IMR-90 (cell line): ENCODE results near the gene MRPL21. TPM values are rescaled to one million over a fixed set of nuclear protein-coding genes. Genes with fewer than 3 reads are reported as not detected.

Experiments used
- ATAC-seq: fragments of 200-7000 bp; cut with Tn5 transposase; 2 replicates; pipeline ENCODE4 v1.9.1; 2020; ENCODE audit warnings: low read depth, mild to moderate bottlenecking, moderate library complexity
- BruUV-seq: library from RNA; stranded (reverse); fragments of 400-500 nt; replicated peaks from 2 replicates; lab custom pipeline; 2021; lab: Mats Ljungman, UMichigan
- CTCF ChIA-PET: fragments of 300-600 bp; formaldehyde crosslinking; extraction: SDS; loops from one replicate; lab custom pipeline; 2021; ENCODE audit warnings: antibody characterized with exemption; lab: Yijun Ruan, JAX
- POLR2A ChIA-PET: fragments of 300-600 bp; sonication (Branson Sonifier 250); formaldehyde crosslinking; loops from one replicate; lab custom pipeline; 2022; ENCODE audit warnings: antibody characterized with exemption; ENCODE audit not compliant: unreplicated experiment; lab: Charles Lee
- DNase-seq: peaks from one replicate; pipeline ENCODE4 v3.0.0; 2013
- H2AFZ ChIP-seq: replicated peaks from 2 replicates; pipeline ENCODE3; 2013; ENCODE audit warnings: low read length, mild to moderate bottlenecking; ENCODE audit not compliant: poor library complexity
- H2AK5ac ChIP-seq: 2 replicates; pipeline ENCODE4 v1.6.1; 2013; ENCODE audit warnings: low read depth, low read length, inconsistent platforms
- H2AK9ac ChIP-seq: replicated peaks from 2 replicates; pipeline ENCODE3; 2013; ENCODE audit warnings: mild to moderate bottlenecking, low read depth, low read length, moderate library complexity; ENCODE audit not compliant: poor library complexity
- H2BK120ac ChIP-seq: 2 replicates; pipeline ENCODE4 v1.6.1; 2013; ENCODE audit warnings: low read depth, low read length, inconsistent platforms
- H2BK15ac ChIP-seq: 3 replicates; pipeline ENCODE4 v1.6.1; 2013; ENCODE audit warnings: low read depth, low read length, inconsistent platforms
- H2BK20ac ChIP-seq: 2 replicates; pipeline ENCODE4 v1.6.1; 2013; ENCODE audit warnings: low read depth, mild to moderate bottlenecking, inconsistent platforms, low read length, moderate library complexity
- H2BK5ac ChIP-seq: 2 replicates; pipeline ENCODE4 v1.6.1; 2013; ENCODE audit warnings: mild to moderate bottlenecking, low read depth, low read length, inconsistent platforms; ENCODE audit not compliant: poor library complexity, severe bottlenecking
- H3K14ac ChIP-seq: replicated peaks from 2 replicates; pipeline ENCODE4 v1.6.1; 2013; ENCODE audit warnings: low read depth, low read length, inconsistent platforms
- H3K18ac ChIP-seq: 2 replicates; pipeline ENCODE4 v1.6.1; 2013; ENCODE audit warnings: low read depth, low read length, control low read depth
- H3K23ac ChIP-seq: 2 replicates; pipeline ENCODE4 v1.6.1; 2013; ENCODE audit warnings: low read depth, low read length, inconsistent platforms
- H3K27ac ChIP-seq: 2 replicates; pipeline ENCODE4 v1.5.1; 2013; ENCODE audit warnings: mild to moderate bottlenecking, control low read depth, low read length; ENCODE audit not compliant: insufficient read depth
- H3K27me3 ChIP-seq: 2 replicates; pipeline ENCODE4 v1.6.1; 2013; ENCODE audit warnings: low read length; ENCODE audit not compliant: control insufficient read depth, insufficient read depth
- H3K36me3 ChIP-seq: 2 replicates; pipeline ENCODE4 v1.6.1; 2013; ENCODE audit warnings: low read length, mixed read lengths; ENCODE audit not compliant: control insufficient read depth, insufficient read depth
- H3K4ac ChIP-seq: 2 replicates; pipeline ENCODE4 v1.6.1; 2013; ENCODE audit warnings: low read depth, low read length, inconsistent platforms
- H3K4me1 ChIP-seq: 2 replicates; pipeline ENCODE4 v1.6.1; 2013; ENCODE audit warnings: low read length, mixed read lengths; ENCODE audit not compliant: control insufficient read depth, insufficient read depth
- H3K4me2 ChIP-seq: 2 replicates; pipeline ENCODE4 v1.6.1; 2013; ENCODE audit warnings: low read depth, mild to moderate bottlenecking, control low read depth, low read length, moderate library complexity
- H3K4me3 ChIP-seq: 2 replicates; pipeline ENCODE4 v1.5.1; 2013; ENCODE audit warnings: low read depth, mild to moderate bottlenecking, control low read depth, low read length, moderate library complexity; ENCODE audit not compliant: insufficient read depth
- H3K56ac ChIP-seq: 2 replicates; pipeline ENCODE4 v1.6.1; 2013; ENCODE audit warnings: low read length, inconsistent platforms; ENCODE audit not compliant: insufficient read depth; ENCODE audit errors: extremely low read depth
- H3K79me1 ChIP-seq, 2 experiments: 2 replicates each; pipeline ENCODE4 v1.6.1; 2013; ENCODE audit warnings: low read length in 2 of 2, inconsistent platforms in 1 of 2, low read depth in 1 of 2
- H3K9ac ChIP-seq: 2 replicates; pipeline ENCODE4 v1.6.1; 2013; ENCODE audit warnings: low read depth, low read length, control low read depth
- H3K9me1 ChIP-seq: 2 replicates; pipeline ENCODE4 v1.6.1; 2013; ENCODE audit warnings: low read length, inconsistent platforms; ENCODE audit not compliant: insufficient read depth
- H3K9me3 ChIP-seq: 2 replicates; pipeline ENCODE4 v1.6.1; 2013; ENCODE audit warnings: low read length; ENCODE audit not compliant: control insufficient read depth, insufficient read depth
- H4K20me1 ChIP-seq: 2 replicates; pipeline ENCODE4 v1.6.1; 2013; ENCODE audit warnings: low read length, inconsistent platforms; ENCODE audit not compliant: insufficient read depth
- H4K5ac ChIP-seq: 2 replicates; pipeline ENCODE4 v1.6.1; 2013; ENCODE audit warnings: mild to moderate bottlenecking, low read depth, low read length, control low read depth
- H4K8ac ChIP-seq, 2 experiments: 2 replicates each; pipeline ENCODE4 v1.6.1; 2013; ENCODE audit warnings: low read depth in 2 of 2, low read length in 2 of 2, control low read depth in 1 of 2, inconsistent platforms in 1 of 2
- H4K91ac ChIP-seq: 2 replicates; pipeline ENCODE4 v1.6.1; 2013; ENCODE audit warnings: low read depth, low read length, inconsistent platforms; ENCODE audit not compliant: insufficient read depth
- BHLHE40 ChIP-seq: fragments of 150-350 bp; IDR thresholded peaks from 2 replicates; pipeline ENCODE4 v1.6.1; 2016; ENCODE audit warnings: mild to moderate bottlenecking, low read depth, low read length
- CEBPB ChIP-seq: IDR thresholded peaks from 2 replicates; pipeline ENCODE4 v1.6.1; 2012; ENCODE audit warnings: low read depth, low read length, improper control_type of control experiment
- CHD1 ChIP-seq: IDR thresholded peaks from 2 replicates; pipeline ENCODE4 v1.6.1; 2012; ENCODE audit warnings: low read depth, low read length, improper control_type of control experiment
- FOS ChIP-seq: fragments of 150-350 bp; IDR thresholded peaks from 2 replicates; pipeline ENCODE4 v1.6.1; 2016; ENCODE audit warnings: low read depth, low read length
- MAFK ChIP-seq: IDR thresholded peaks from 2 replicates; pipeline ENCODE4 v1.6.1; 2012; ENCODE audit warnings: low read depth, low read length, improper control_type of control experiment
- MAZ ChIP-seq: IDR thresholded peaks from 2 replicates; pipeline ENCODE4 v1.6.1; 2012; ENCODE audit warnings: low read depth, mild to moderate bottlenecking, low read length, improper control_type of control experiment, moderate library complexity, borderline replicate concordance
- MXI1 ChIP-seq: IDR thresholded peaks from 2 replicates; pipeline ENCODE4 v1.6.1; 2012; ENCODE audit warnings: low read depth, mild to moderate bottlenecking, low read length, moderate library complexity, borderline replicate concordance
- NFE2L2 ChIP-seq: fragments of 150-350 bp; IDR thresholded peaks from 2 replicates; pipeline ENCODE4 v1.6.1; 2016; ENCODE audit warnings: low read depth, mild to moderate bottlenecking, low read length
- POLR2A ChIP-seq: IDR thresholded peaks from 2 replicates; pipeline ENCODE4 v1.6.1; 2012; ENCODE audit warnings: mild to moderate bottlenecking, low read depth, low read length
- RAD21 ChIP-seq: IDR thresholded peaks from 2 replicates; pipeline ENCODE4 v1.6.1; 2012; ENCODE audit warnings: low read length, improper control_type of control experiment
- RCOR1 ChIP-seq: IDR thresholded peaks from 2 replicates; pipeline ENCODE4 v1.6.1; 2012; ENCODE audit warnings: mild to moderate bottlenecking, low read length, improper control_type of control experiment; ENCODE audit not compliant: insufficient replicate concordance
- RFX5 ChIP-seq: IDR thresholded peaks from 2 replicates; pipeline ENCODE4 v1.8.0; 2012; ENCODE audit warnings: low read depth, mild to moderate bottlenecking, low read length, moderate library complexity
- WGBS, 2 experiments: methylation state at CpG; one replicate each; pipeline versions ENCODE4 v1.1.5 to v1.1.7; 2013; ENCODE audit warnings: missing lambda C conversion rate in 2 of 2; ENCODE audit not compliant: insufficient read length in 1 of 2; ENCODE audit errors: extremely low coverage in 2 of 2; 5-methylcytosine and 5-hydroxymethylcytosine counted together
- dilution Hi-C: fragments of 300-500 bp; cut with HindIII; formaldehyde crosslinking; loops from one replicate; pipeline ENCODE4 v1.14.3; 2018; ENCODE audit warnings: low sequenced_read_pairs; ENCODE audit not compliant: unreplicated experiment
- in situ Hi-C: fragments of 300-500 bp; cut with MboI; formaldehyde crosslinking; loops from 3 replicates; pipeline ENCODE4 v1.14.3; 2019; ENCODE audit warnings: low sequenced_read_pairs, inconsistent platforms, mixed read lengths
- intact Hi-C: fragments of 100-400 bp; cut with micrococcal nuclease; formaldehyde crosslinking; loops from 2 replicates; pipeline ENCODE4 v1.10.0; 2022
- polyA plus RNA-seq, 3 experiments: library from polyadenylated mRNA; depleted of rRNA; stranded (reverse); fragments of >200 nt; gene quantifications; 2 replicates each; pipeline ENCODE4 v1.2.3, GENCODE V29; 2012; ENCODE audit warnings: low replicate concordance in 1 of 3
- total RNA-seq: library from RNA; depleted of rRNA; stranded (reverse); fragments of >200 nt; gene quantifications from 2 replicates; pipeline ENCODE4 v1.2.3, GENCODE V29; 2012
- TF ChIP-seq, protein P1 (sequence below): conservative IDR thresholded peaks from 2 replicates; pipeline ENCODE4 v1.5.1; 2012; ENCODE audit warnings: mild to moderate bottlenecking, low read depth, low read length, improper control_type of control experiment
- TF ChIP-seq, protein P2 (sequence below): fragments of 150-350 bp; IDR thresholded peaks from 2 replicates; pipeline ENCODE4 v1.6.1; 2017; ENCODE audit warnings: mild to moderate bottlenecking, antibody characterized with exemption, low read length, low read depth
- TF ChIP-seq, protein P3 (sequence below): fragments of 150-350 bp; IDR thresholded peaks from 2 replicates; pipeline ENCODE4 v1.6.1; 2016; ENCODE audit warnings: low read depth, mild to moderate bottlenecking, low read length, moderate library complexity, borderline replicate concordance

MRPL21 gene
- total and polyA plus RNA-seq, 2 of the 4 experiments (the other 2 are of a cell fraction) = 19.2 to 26.3 TPM

DNA sequence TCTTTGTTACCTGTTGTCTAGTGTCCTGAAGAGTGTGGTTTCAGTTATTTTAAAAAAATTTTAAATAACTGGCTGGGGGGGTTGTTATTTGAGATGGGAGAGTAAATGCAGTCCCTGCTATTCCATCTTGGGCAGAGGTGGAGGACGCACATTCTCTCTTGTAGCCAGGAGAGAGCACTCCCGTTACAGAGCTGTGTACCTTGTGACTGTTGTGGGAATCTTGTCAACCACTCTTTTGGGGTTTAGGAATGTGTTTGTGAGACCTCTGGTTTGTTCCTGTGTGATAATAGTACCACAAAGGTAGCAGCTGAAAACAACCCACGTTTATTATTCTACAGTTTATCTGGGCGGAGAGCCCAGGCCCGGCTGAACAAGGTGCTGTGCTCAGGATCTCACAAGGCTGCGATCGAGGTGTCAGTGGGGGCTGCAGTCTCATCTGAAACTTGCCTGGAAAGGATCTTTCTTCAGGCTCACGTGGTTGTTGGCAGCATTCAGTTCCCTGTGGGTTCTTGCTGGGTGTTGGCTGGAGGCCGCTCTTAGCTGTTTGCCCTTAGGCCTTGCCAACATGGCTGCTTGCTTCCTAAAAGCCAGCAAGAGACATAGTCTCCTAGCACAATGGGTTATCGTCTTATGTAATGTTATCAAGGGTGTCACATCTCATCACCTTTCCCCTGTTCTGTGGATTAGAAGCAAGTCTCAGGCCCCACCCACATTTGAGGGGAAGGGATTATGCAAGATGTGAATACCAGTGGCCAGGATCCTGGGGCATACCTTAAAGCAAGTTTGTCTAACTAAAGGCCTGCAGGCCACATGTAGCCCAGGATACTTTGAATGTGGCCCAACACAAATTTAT, 20.7 kb upstream of the MRPL21 start:
- H2AFZ ChIP-seq = no peak overlapping the region
- H4K20me1 ChIP-seq = no peaks in the 10 kb centered on the region
- no peak overlapping the region for H4K91ac ChIP-seq
- no peak overlapping the region for H2BK15ac ChIP-seq
- in situ Hi-C loops (no loop called here), intact Hi-C loops (no loop called here), dilution Hi-C loops (no loop called here)
- no peak overlapping the region for H3K23ac ChIP-seq
- BruUV-seq = no TSS peak
- H3K4me3 ChIP-seq = no peak overlapping the region
- H3K9ac ChIP-seq = no peak overlapping the region
- H3K79me1 ChIP-seq = peaks cover 9 to 12% of the 10 kb centered on the region in 2 experiments; a peak in 3 of 4 replicates
- H4K5ac ChIP-seq = no peak overlapping the region
- no peak overlapping the region for H3K18ac ChIP-seq
- H3K56ac ChIP-seq = no peak overlapping the region
- DNase-seq = no peak
- CTCF ChIA-PET = no interaction called here
- POLR2A ChIA-PET = no interaction called here
- no peak overlapping the region for H2BK20ac ChIP-seq
- peaks cover 34% of the 10 kb centered on the region for H3K36me3 ChIP-seq
- H2AK5ac ChIP-seq = no peak overlapping the region
- no peak overlapping the region for H2AK9ac ChIP-seq
- H2BK120ac ChIP-seq = no peak overlapping the region
- no peaks in the 10 kb centered on the region for H3K27me3 ChIP-seq
- H3K14ac ChIP-seq = no peak overlapping the region
- no peaks in the 10 kb centered on the region for H3K9me1 ChIP-seq
- WGBS, 2 experiments = 100% methylated on average over 2 of the region's 10 CpGs; no CpG with 5 or more reads in 1 of the 2 experiments
- H4K8ac ChIP-seq = no peak overlapping the region
- peaks cover 11% of the 10 kb centered on the region for H3K9me3 ChIP-seq
- H3K4ac ChIP-seq = no peak overlapping the region
- H3K4me2 ChIP-seq = no peak overlapping the region
- H3K27ac ChIP-seq = no peak overlapping the region
- no peak for ATAC-seq
- H2BK5ac ChIP-seq = no peak overlapping the region
- no peaks in the 10 kb centered on the region for H3K4me1 ChIP-seq
- TF ChIP-seq NFE2L2 (no peak), CHD1 (no peak), RCOR1 (no peak), POLR2A (no peak), MAZ (no peak), MAFK (no peak), MXI1 (no peak), FOS (no peak), CEBPB (no peak), BHLHE40 (no peak), RFX5 (no peak), RAD21 (no peak)
- TF ChIP-seq, protein P1, sequence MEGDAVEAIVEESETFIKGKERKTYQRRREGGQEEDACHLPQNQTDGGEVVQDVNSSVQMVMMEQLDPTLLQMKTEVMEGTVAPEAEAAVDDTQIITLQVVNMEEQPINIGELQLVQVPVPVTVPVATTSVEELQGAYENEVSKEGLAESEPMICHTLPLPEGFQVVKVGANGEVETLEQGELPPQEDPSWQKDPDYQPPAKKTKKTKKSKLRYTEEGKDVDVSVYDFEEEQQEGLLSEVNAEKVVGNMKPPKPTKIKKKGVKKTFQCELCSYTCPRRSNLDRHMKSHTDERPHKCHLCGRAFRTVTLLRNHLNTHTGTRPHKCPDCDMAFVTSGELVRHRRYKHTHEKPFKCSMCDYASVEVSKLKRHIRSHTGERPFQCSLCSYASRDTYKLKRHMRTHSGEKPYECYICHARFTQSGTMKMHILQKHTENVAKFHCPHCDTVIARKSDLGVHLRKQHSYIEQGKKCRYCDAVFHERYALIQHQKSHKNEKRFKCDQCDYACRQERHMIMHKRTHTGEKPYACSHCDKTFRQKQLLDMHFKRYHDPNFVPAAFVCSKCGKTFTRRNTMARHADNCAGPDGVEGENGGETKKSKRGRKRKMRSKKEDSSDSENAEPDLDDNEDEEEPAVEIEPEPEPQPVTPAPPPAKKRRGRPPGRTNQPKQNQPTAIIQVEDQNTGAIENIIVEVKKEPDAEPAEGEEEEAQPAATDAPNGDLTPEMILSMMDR = no peak
- TF ChIP-seq, protein P2, sequence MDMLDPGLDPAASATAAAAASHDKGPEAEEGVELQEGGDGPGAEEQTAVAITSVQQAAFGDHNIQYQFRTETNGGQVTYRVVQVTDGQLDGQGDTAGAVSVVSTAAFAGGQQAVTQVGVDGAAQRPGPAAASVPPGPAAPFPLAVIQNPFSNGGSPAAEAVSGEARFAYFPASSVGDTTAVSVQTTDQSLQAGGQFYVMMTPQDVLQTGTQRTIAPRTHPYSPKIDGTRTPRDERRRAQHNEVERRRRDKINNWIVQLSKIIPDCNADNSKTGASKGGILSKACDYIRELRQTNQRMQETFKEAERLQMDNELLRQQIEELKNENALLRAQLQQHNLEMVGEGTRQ = no peak
- TF ChIP-seq, protein P3, sequence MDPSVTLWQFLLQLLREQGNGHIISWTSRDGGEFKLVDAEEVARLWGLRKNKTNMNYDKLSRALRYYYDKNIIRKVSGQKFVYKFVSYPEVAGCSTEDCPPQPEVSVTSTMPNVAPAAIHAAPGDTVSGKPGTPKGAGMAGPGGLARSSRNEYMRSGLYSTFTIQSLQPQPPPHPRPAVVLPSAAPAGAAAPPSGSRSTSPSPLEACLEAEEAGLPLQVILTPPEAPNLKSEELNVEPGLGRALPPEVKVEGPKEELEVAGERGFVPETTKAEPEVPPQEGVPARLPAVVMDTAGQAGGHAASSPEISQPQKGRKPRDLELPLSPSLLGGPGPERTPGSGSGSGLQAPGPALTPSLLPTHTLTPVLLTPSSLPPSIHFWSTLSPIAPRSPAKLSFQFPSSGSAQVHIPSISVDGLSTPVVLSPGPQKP = no peak
